ENCODE measurements around the gene PTPRG. TPM values are rescaled to one million over a fixed set of nuclear protein-coding genes. Genes with fewer than 3 reads are reported as not detected.

Gene PTPRG
- total RNA-seq, 2 experiments from 2014 or later: not detected

GRCh38 chr3:62220616-62221015 lies 659.2 kb downstream of the PTPRG start:
- ATAC-seq (no peak), DNase-seq (no peak)
- Mint-ChIP-seq H3K27ac (no peak overlapping the region), H3K9me3 (ENCODE audit: insufficient read depth) (no peaks in the 10 kb centered on the region), H3K36me3 (ENCODE audit: low read depth) (no peaks in the 10 kb centered on the region), H3K27me3 (ENCODE audit: low read depth) (no peaks in the 10 kb centered on the region), H3K4me3 (no peak overlapping the region), H3K4me1 (ENCODE audit: low read depth) (no peaks in the 10 kb centered on the region)
- CTCF ChIA-PET: interaction anchor here (0.9 kb wide), 1 partner anchor 13 kb away, joined by 3 read pairs; no protein-coding TSS in a partner anchor
- POLR2A ChIA-PET: no interaction called here

GRCh38 chr3:62225051-62225450 lies 663.7 kb downstream of the PTPRG start:
- Mint-ChIP-seq H3K36me3 (ENCODE audit: low read depth) (no peaks in the 10 kb centered on the region), H3K4me1 (ENCODE audit: low read depth) (no peaks in the 10 kb centered on the region), H3K4me3 (no peak overlapping the region), H3K27ac (no peak overlapping the region), H3K9me3 (ENCODE audit: insufficient read depth) (no peaks in the 10 kb centered on the region), H3K27me3 (ENCODE audit: low read depth) (no peaks in the 10 kb centered on the region)
- DNase-seq (no peak), ATAC-seq (no peak)
- ChIA-PET POLR2A (no interaction called here), CTCF (interaction anchor here (1.0 kb wide), 1 partner anchor 24 kb away, joined by 3 read pairs; no protein-coding TSS in a partner anchor)

GRCh38 chr3:62226601-62227339 lies 665.4 kb downstream of the PTPRG start:
- POLR2A ChIA-PET: interaction anchor here (0.7 kb wide), 1 partner anchor 92 kb away, joined by 3 read pairs; no protein-coding TSS in a partner anchor
- ATAC-seq: no peak

GRCh38 chr3:62228467-62228866 lies 667.1 kb downstream of the PTPRG start:
- no peaks in the 10 kb centered on the region for H3K36me3 Mint-ChIP-seq (ENCODE audit: low read depth)
- no peaks in the 10 kb centered on the region for H3K9me3 Mint-ChIP-seq (ENCODE audit: insufficient read depth)
- H3K4me1 Mint-ChIP-seq (ENCODE audit: low read depth): no peaks in the 10 kb centered on the region
- no peak overlapping the region for H3K4me3 Mint-ChIP-seq
- DNase-seq: no peak
- H3K27me3 Mint-ChIP-seq (ENCODE audit: low read depth): no peaks in the 10 kb centered on the region
- ChIA-PET POLR2A (no interaction called here), CTCF (no interaction called here)
- ATAC-seq: no peak
- no peak overlapping the region for H3K27ac Mint-ChIP-seq

More at GRCh38 chr3:62226601-62227339, 665.4 kb downstream of the PTPRG start:
- Mint-ChIP-seq H3K27me3 (ENCODE audit: low read depth) (no peaks in the 10 kb centered on the region), H3K4me1 (ENCODE audit: low read depth) (no peaks in the 10 kb centered on the region), H3K36me3 (ENCODE audit: low read depth) (no peaks in the 10 kb centered on the region), H3K27ac (no peak overlapping the region), H3K4me3 (no peak overlapping the region), H3K9me3 (ENCODE audit: insufficient read depth) (no peaks in the 10 kb centered on the region)
- no peak for DNase-seq
- CTCF ChIA-PET: no interaction called here

GRCh38 chr3:62229211-62229610 lies 667.8 kb downstream of the PTPRG start:
- DNase-seq: no peak
- CTCF ChIA-PET: no interaction called here
- Mint-ChIP-seq H3K9me3 (ENCODE audit: insufficient read depth) (no peaks in the 10 kb centered on the region), H3K4me3 (no peak overlapping the region), H3K27me3 (ENCODE audit: low read depth) (no peaks in the 10 kb centered on the region), H3K27ac (no peak overlapping the region), H3K4me1 (ENCODE audit: low read depth) (no peaks in the 10 kb centered on the region), H3K36me3 (ENCODE audit: low read depth) (no peaks in the 10 kb centered on the region)
- no peak for ATAC-seq
- POLR2A ChIA-PET: no interaction called here

- DNase-seq: no peak
- H3K27ac Mint-ChIP-seq: no peak overlapping the region
- ChIA-PET POLR2A (no interaction called here), CTCF (no interaction called here)
- no peaks in the 10 kb centered on the region for H3K36me3 Mint-ChIP-seq (ENCODE audit: low read depth)
- H3K27me3 Mint-ChIP-seq (ENCODE audit: low read depth): no peaks in the 10 kb centered on the region
- no peaks in the 10 kb centered on the region for H3K4me1 Mint-ChIP-seq (ENCODE audit: low read depth)
- no peak overlapping the region for H3K4me3 Mint-ChIP-seq
- ATAC-seq: no peak
- no peaks in the 10 kb centered on the region for H3K9me3 Mint-ChIP-seq (ENCODE audit: insufficient read depth)
Measured at GRCh38 chr3:62229908-62230307, 668.5 kb downstream of the PTPRG start.

GRCh38 chr3:62233065-62233464 lies 671.7 kb downstream of the PTPRG start:
- no peaks in the 10 kb centered on the region for H3K36me3 Mint-ChIP-seq (ENCODE audit: low read depth)
- H3K27ac Mint-ChIP-seq: no peak overlapping the region
- ATAC-seq (no peak), DNase-seq (no peak)
- ChIA-PET CTCF (no interaction called here), POLR2A (no interaction called here)
- no peaks in the 10 kb centered on the region for H3K4me1 Mint-ChIP-seq (ENCODE audit: low read depth)
- no peaks in the 10 kb centered on the region for H3K27me3 Mint-ChIP-seq (ENCODE audit: low read depth)
- H3K9me3 Mint-ChIP-seq (ENCODE audit: insufficient read depth): no peaks in the 10 kb centered on the region
- no peak overlapping the region for H3K4me3 Mint-ChIP-seq

- no peaks in the 10 kb centered on the region for H3K27me3 Mint-ChIP-seq (ENCODE audit: low read depth)
- no peak overlapping the region for H3K27ac Mint-ChIP-seq
- ChIA-PET CTCF (no interaction called here), POLR2A (no interaction called here)
- H3K4me1 Mint-ChIP-seq (ENCODE audit: low read depth): no peaks in the 10 kb centered on the region
- DNase-seq: no peak
- H3K9me3 Mint-ChIP-seq (ENCODE audit: insufficient read depth): no peaks in the 10 kb centered on the region
- no peaks in the 10 kb centered on the region for H3K36me3 Mint-ChIP-seq (ENCODE audit: low read depth)
- ATAC-seq: no peak
- H3K4me3 Mint-ChIP-seq: no peak overlapping the region
Measured at GRCh38 chr3:62236016-62236415, 674.6 kb downstream of the PTPRG start.

GRCh38 chr3:62237286-62237948 lies 676.0 kb downstream of the PTPRG start:
- Mint-ChIP-seq H3K27me3 (ENCODE audit: low read depth) (no peaks in the 10 kb centered on the region), H3K36me3 (ENCODE audit: low read depth) (no peaks in the 10 kb centered on the region), H3K9me3 (ENCODE audit: insufficient read depth) (no peaks in the 10 kb centered on the region), H3K4me3 (no peak overlapping the region), H3K4me1 (ENCODE audit: low read depth) (no peaks in the 10 kb centered on the region), H3K27ac (no peak overlapping the region)
- ChIA-PET POLR2A (no interaction called here), CTCF (no interaction called here)
- DNase-seq: no peak
- no peak for ATAC-seq

GRCh38 chr3:62238003-62238402 lies 676.6 kb downstream of the PTPRG start:
- ChIA-PET POLR2A (no interaction called here), CTCF (no interaction called here)
- Mint-ChIP-seq H3K36me3 (ENCODE audit: low read depth) (no peaks in the 10 kb centered on the region), H3K27me3 (ENCODE audit: low read depth) (no peaks in the 10 kb centered on the region), H3K27ac (no peak overlapping the region), H3K4me3 (no peak overlapping the region), H3K4me1 (ENCODE audit: low read depth) (no peaks in the 10 kb centered on the region), H3K9me3 (ENCODE audit: insufficient read depth) (no peaks in the 10 kb centered on the region)
- DNase-seq (no peak), ATAC-seq (no peak)

- H3K27ac Mint-ChIP-seq: no peak overlapping the region
- H3K4me1 Mint-ChIP-seq (ENCODE audit: low read depth): no peaks in the 10 kb centered on the region
- POLR2A ChIA-PET: no interaction called here
- no peaks in the 10 kb centered on the region for H3K36me3 Mint-ChIP-seq (ENCODE audit: low read depth)
- no peaks in the 10 kb centered on the region for H3K9me3 Mint-ChIP-seq (ENCODE audit: insufficient read depth)
- H3K27me3 Mint-ChIP-seq (ENCODE audit: low read depth): no peaks in the 10 kb centered on the region
- ATAC-seq: no peak
- CTCF ChIA-PET: no interaction called here
- DNase-seq: no peak
- H3K4me3 Mint-ChIP-seq: no peak overlapping the region
Measured at GRCh38 chr3:62238431-62238830, 677.1 kb downstream of the PTPRG start.

- Mint-ChIP-seq H3K36me3 (ENCODE audit: low read depth) (no peaks in the 10 kb centered on the region), H3K9me3 (ENCODE audit: insufficient read depth) (no peaks in the 10 kb centered on the region), H3K27ac (no peak overlapping the region), H3K27me3 (ENCODE audit: low read depth) (peaks cover 1% of the 10 kb centered on the region), H3K4me3 (no peak overlapping the region), H3K4me1 (ENCODE audit: low read depth) (no peaks in the 10 kb centered on the region)
- no peak for ATAC-seq
- no peak for DNase-seq
- POLR2A ChIA-PET: no interaction called here
- CTCF ChIA-PET: no interaction called here
Measured at GRCh38 chr3:62241279-62241678, 679.9 kb downstream of the PTPRG start.

All from activated CD8-positive, alpha-beta T cell treated with anti-CD3 and anti-CD28 coated beads, Interleukin-2, amount 10 ng/mL, durations not matched to agents 7 days and 5 days (primary cell).